Mammary microvascular endothelial cell (primary cell): ENCODE results near the gene WDR1. TPM values are rescaled to one million over a fixed set of nuclear protein-coding genes. Genes with fewer than 3 reads are reported as not detected.

Experiments
- total RNA-seq: library from RNA; depleted of rRNA; stranded (reverse); fragments of >200 nt; gene quantifications from 2 replicates; pipeline ENCODE4 v1.2.3, GENCODE V29; 2015

The WDR1 gene
- 496 and 558 TPM in 2 replicates for total RNA-seq

DNA sequence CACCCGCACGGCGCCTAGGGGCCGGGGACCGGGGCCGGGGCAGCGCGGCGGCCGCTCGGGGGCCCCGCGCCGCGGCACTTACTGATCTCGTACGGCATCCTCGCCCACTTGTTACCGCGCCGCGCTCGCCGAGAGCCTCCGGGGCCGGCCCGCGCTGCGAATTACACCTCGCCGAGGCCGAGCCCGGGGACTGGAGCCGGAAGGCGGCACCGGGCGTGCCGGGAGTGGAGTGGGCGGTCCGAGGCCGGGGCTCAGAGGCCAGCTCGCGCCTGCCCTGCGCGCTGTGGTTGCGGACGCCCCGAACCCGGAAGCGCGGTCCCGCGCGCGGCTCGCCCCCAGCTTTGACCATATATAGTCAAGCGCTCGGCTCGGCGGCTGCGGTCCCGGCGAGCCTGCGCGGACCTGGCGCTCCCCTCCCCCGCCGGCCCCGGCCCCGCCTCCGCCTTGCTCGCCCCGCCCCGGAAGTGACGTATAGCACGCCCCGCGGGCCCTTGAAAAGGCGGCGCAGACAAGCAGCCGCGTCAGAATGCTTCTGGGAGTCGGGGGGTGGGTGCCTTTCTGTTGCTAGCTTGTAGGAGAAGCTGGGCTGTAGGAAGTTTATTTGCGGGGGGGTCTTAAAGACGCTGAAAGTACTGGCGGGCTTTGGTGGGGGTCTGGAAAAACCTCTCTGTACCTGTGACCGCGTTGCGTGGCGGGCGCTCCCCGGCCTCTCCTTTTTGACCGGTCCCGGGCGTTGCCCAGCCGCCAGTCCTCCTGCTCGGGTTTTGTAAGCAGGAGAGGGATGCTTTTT lies at the start of gene WDR1:
WDR1 (minus strand) TSS at position 231 of the 790 bp plus-strand sequence; CDS start at position 98, 133 bp downstream.

Other genes starting within 250 kb of the WDR1 start
- 2.5 and 2.9 TPM in 2 replicates for gene SLC2A9, start 95.3 kb downstream of the WDR1 start, total RNA-seq